ENCODE measurements around the gene TEX36.

- no peak for TF ChIP-seq EP300 (IDR thresholded peaks at IDR 0.05; ENCODE audit: borderline replicate concordance)
- TF ChIP-seq RAD21 (IDR thresholded peaks at IDR 0.05; ENCODE audit: low read depth), result no peak
- no peak for TF ChIP-seq USF1 (IDR thresholded peaks at IDR 0.05)
Measured at GRCh38 chr10:125621052-125621451, 61.9 kb downstream of the TEX36 start.
